ENCODE data around the gene CUX1.

GRCh38 chr7:101804967-101805366, 12.5 kb upstream of the CUX1 start:
- no peak for TF ChIP-seq GATA2 (IDR thresholded peaks at IDR 0.05; ENCODE audit: low read depth, low read length)
- no peak for TF ChIP-seq GATA3 (IDR thresholded peaks at IDR 0.05; ENCODE audit: low read depth, low read length)

Measured in SH-SY5Y (cell line).